GM12878 (cell line): ENCODE data around the gene SLC19A1.

Source experiments
- CTCF ChIP-seq, 3 experiments: IDR thresholded peaks in 2 of 3; conservative IDR thresholded peaks in 1 of 3; 2 replicates each; pipeline ENCODE4 v1.5.1; 2011; ENCODE audit warnings: low read depth in 3 of 3, low read length in 3 of 3, mild to moderate bottlenecking in 3 of 3, control low read depth in 2 of 3, moderate library complexity in 2 of 3, inconsistent platforms in 1 of 3, mixed read lengths in 1 of 3; ENCODE audit not compliant: control insufficient read depth in 2 of 3, insufficient read depth in 1 of 3; ENCODE audit errors: extremely low read depth in 1 of 3
- EGR1 ChIP-seq, 2 experiments: IDR thresholded peaks; 1 replicate in 1 of 2; 2 replicates in 1 of 2; pipeline ENCODE4 v1.6.1; 2011 to 2012; ENCODE audit warnings: low read depth in 2 of 2, low read length in 2 of 2, borderline replicate concordance in 1 of 2, mild to moderate bottlenecking in 1 of 2, moderate library complexity in 1 of 2
- EP300 ChIP-seq, 2 experiments: fragments of 150-350 bp in 1 of 2; IDR thresholded peaks; 2 replicates each; pipeline ENCODE4 v1.6.1; 2011 to 2012; ENCODE audit warnings: low read depth in 2 of 2, low read length in 2 of 2, borderline replicate concordance in 1 of 2, improper control_type of control experiment in 1 of 2, inconsistent platforms in 1 of 2; ENCODE audit not compliant: control insufficient read depth in 1 of 2
- EZH2 ChIP-seq: IDR thresholded peaks from 2 replicates; pipeline ENCODE4 v1.6.1; 2012; ENCODE audit warnings: low read depth, mild to moderate bottlenecking, control low read depth, inconsistent platforms, low read length, borderline replicate concordance; ENCODE audit not compliant: control insufficient read depth
- FOS ChIP-seq: IDR thresholded peaks from 3 replicates; pipeline ENCODE4 v1.6.1; 2011; ENCODE audit warnings: borderline replicate concordance; ENCODE audit not compliant: insufficient read length; ENCODE audit errors: extremely low read depth
- IKZF1 ChIP-seq: fragments of 450-650 bp; conservative IDR thresholded peaks from 2 replicates; pipeline ENCODE4 v1.6.1; 2017; ENCODE audit warnings: antibody characterized with exemption, mild to moderate bottlenecking
- NFIC ChIP-seq: IDR thresholded peaks from 2 replicates; pipeline ENCODE4 v1.6.1; 2012; ENCODE audit warnings: low read depth, mild to moderate bottlenecking, inconsistent platforms, low read length, moderate library complexity
- POLR2A ChIP-seq: IDR thresholded peaks from 2 replicates; pipeline ENCODE4 v1.6.1; 2011; ENCODE audit warnings: low read depth, mild to moderate bottlenecking, low read length
- POLR2AphosphoS5 ChIP-seq: IDR thresholded peaks from 2 replicates; pipeline ENCODE4 v1.6.1; 2011; ENCODE audit warnings: mild to moderate bottlenecking, low read length, inconsistent platforms
- SP1 ChIP-seq: IDR thresholded peaks from one replicate; pipeline ENCODE4 v1.6.1; 2011; ENCODE audit warnings: low read depth, low read length
- ZBTB40 ChIP-seq: fragments of 450-650 bp; IDR thresholded peaks from 2 replicates; pipeline ENCODE4 v1.6.1; 2016; ENCODE audit warnings: mild to moderate bottlenecking, moderate library complexity, borderline replicate concordance
- ZNF384 ChIP-seq: IDR thresholded peaks from 2 replicates; pipeline ENCODE4 v1.6.1; 2012; ENCODE audit warnings: low read depth, mild to moderate bottlenecking, low read length, improper control_type of control experiment, borderline replicate concordance
- TF ChIP-seq, protein P1 (sequence below): IDR thresholded peaks from 2 replicates; pipeline ENCODE4 v1.6.1; 2011; ENCODE audit warnings: low read depth, low read length, improper control_type of control experiment, borderline replicate concordance
- TF ChIP-seq, protein P2 (sequence below): IDR thresholded peaks from 2 replicates; pipeline ENCODE4 v1.6.1; 2012; ENCODE audit warnings: low read depth, low read length, improper control_type of control experiment

- TF ChIP-seq CTCF (IDR thresholded peaks at IDR 0.05 in 2 of 3, conservative IDR thresholded peaks at IDR 0.05 in 1 of 3; ENCODE audit: control insufficient read depth in 2 of 3, extremely low read depth in 1 of 3, insufficient read depth in 1 of 3, low read depth in 3 of 3, low read length in 3 of 3) (no peak), ZBTB40 (no peak), POLR2A (no peak), SP1 (no peak), EP300 (IDR thresholded peaks at IDR 0.05; ENCODE audit: borderline replicate concordance in 1 of 2, control insufficient read depth in 1 of 2, low read depth in 2 of 2, low read length in 2 of 2) (no peak), EGR1 (IDR thresholded peaks at IDR 0.05; ENCODE audit: borderline replicate concordance in 1 of 2, low read depth in 2 of 2, low read length in 2 of 2) (no peak), NFIC (no peak), EZH2 (no peak), IKZF1 (no peak), FOS (no peak), POLR2AphosphoS5 (no peak), ZNF384 (no peak)
- TF ChIP-seq, protein P1, sequence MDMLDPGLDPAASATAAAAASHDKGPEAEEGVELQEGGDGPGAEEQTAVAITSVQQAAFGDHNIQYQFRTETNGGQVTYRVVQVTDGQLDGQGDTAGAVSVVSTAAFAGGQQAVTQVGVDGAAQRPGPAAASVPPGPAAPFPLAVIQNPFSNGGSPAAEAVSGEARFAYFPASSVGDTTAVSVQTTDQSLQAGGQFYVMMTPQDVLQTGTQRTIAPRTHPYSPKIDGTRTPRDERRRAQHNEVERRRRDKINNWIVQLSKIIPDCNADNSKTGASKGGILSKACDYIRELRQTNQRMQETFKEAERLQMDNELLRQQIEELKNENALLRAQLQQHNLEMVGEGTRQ, result no peak
- TF ChIP-seq, protein P2, sequence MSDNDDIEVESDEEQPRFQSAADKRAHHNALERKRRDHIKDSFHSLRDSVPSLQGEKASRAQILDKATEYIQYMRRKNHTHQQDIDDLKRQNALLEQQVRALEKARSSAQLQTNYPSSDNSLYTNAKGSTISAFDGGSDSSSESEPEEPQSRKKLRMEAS, result no peak
Measured at GRCh38 chr21:45546636-45547544, 4.7 kb upstream of the SLC19A1 start.
